Activated T-helper 1 cell treated with anti-CD3 and anti-CD28 coated beads, Interleukin-2, amount 50 U/mL, for 16 hours (primary cell): ENCODE measurements around the gene NKAIN2.
"Not testable (repeated sequence)": the region's sequence is repeated elsewhere in the genome, so short reads cannot be mapped to it uniquely, and the experiment has no call there.

Experiments used
- DNase-seq, 2 donors: peaks; one replicate each; pipeline ENCODE4 v3.0.0-alpha.2; 2020; ENCODE audit warnings: low read depth in 1 of 2, low spot score in 1 of 2

The NKAIN2 gene

GRCh38 chr6:123956492-123957139 is 153.0 kb downstream of the NKAIN2 start:
- DNase-seq: no peak

GRCh38 chr6:123962508-123962907 is 158.8 kb downstream of the NKAIN2 start:
- DNase-seq: no peak

DNA sequence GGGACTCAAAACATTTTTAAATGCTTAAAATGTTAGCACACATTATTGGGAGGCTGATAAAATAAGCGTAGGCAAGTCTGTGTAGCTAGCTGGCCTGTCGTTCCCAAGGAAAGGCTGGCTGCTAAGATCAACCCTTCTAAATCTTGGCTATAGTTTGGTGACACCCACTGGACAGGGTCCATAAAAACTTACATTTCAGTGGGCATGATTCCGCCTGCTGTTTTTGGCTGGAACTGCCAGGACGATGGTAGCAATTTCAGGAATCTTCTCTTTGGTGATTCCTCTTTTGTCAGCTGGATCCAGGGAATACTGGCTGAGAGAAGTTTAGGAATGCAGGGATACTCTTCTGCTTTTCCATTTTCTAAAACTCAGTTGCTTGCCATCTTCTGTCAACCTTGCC is 162.2 kb downstream of the NKAIN2 start:
- no peak for DNase-seq

GRCh38 chr6:123966618-123967017 is 163.0 kb downstream of the NKAIN2 start:
- DNase-seq: no peak

DNA sequence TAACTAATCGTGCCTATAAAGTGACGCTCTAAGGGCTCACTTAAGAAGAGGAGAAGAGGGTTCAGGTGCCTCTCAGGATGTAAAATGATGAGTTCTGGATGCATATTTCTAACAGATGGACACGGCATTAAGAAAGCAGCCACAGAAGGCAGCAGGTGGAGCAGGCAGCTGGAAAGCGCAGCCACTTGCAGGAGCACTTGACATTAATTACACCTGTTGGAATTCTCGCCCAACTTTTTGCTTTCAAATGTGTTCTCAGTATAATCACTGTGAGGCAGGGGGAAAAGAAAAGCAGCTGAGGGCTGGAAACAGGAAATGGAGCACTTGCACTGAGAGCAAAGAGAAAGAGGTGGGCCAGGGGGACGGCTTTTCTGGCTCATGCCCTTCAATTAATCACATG is 164.2 kb downstream of the NKAIN2 start:
- no peak for DNase-seq

DNA sequence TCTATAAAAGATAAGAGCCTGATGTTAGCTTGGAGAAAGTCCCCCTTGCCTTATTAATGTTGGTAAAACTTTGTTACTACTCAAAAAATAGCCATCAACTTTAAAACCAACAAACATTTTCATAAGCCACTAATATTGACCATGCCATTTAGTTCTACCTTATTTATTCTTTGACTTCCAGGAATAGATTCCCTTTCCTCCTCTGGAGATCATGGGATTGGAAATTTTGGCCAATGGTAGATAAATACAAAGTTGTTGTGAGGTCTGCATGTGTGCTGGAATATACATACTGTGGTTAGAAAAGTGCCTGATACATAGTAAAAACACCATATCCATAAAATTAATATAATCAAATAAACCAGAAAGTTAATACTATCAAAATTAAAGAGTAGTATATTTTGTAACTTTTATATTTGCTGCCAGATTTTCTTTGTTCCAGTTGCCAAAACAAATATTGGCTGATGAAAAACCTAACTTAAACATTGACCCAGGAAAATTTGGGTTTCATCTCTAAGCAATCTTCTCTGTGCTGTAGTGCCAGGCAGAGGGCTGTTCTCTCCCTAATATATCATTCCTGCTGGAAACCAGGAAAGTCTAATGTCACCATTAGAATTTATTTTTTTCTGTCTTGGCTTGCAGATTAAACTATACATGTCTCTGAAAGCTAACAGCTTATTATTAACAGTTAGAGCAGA is 169.1 kb downstream of the NKAIN2 start:
- no peak for DNase-seq

DNA sequence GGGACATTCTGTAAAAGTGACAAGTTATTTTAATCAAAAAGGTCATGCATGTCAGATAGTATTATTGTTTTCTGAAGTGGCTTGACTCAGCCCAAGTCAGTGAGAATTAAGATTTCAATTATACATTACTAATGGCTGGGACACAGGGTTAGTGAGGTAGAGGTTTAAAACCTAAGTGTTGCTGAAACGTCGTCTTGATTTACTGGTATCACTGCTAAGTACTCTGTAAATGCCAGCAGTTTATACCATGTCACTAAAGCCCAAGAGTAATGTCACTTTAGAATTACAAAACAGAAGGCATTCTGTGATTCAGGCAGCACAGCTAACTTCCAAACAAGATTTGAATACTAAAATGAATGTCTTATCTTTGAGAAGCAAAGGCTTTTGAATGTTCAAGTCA is 176.6 kb downstream of the NKAIN2 start:
- no peak for DNase-seq

GRCh38 chr6:123986938-123987337 is 183.3 kb downstream of the NKAIN2 start:
- DNase-seq: no peak

DNA sequence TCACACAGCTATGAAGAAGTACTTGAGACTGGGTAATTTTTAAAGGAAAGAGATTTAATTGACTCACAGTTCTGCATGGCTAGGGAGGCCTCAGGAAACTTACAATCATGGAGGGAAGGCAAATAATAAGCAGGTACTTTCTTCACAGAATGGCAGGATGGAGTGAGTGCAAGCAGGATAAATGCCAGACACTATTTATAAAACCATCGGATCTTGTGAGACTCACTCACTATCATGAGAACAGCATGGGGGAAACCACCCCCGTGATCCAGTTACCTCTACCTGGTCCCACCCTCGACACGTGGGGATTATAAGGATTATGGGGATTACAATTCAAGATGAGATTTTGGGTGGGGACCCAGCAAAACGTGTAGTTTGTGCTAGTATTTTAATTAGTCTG is 186.3 kb downstream of the NKAIN2 start:
- DNase-seq: not testable (repeated sequence)

DNA sequence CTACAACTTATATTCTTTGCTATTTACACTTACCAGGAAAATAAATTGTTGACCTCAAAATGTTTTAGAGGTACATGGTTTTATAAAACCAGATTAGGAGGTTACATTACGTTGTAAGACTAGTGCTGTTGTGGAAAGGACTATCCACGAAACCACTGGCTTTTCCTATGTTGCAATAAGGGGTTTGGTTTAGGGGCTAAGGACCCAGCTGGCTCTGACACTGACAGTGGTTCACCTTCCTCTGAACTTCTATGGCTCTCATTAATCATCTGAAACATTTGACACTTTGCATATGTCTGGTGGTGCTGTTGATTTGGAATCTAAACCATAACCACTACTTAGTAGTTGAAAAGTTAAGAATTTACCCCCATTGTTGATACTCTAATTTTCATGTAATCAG is 186.7 kb downstream of the NKAIN2 start:
- no peak for DNase-seq

- no peak for DNase-seq
Observed at GRCh38 chr6:123994168-123994567, 190.5 kb downstream of the NKAIN2 start.

- no peak for DNase-seq
Observed at GRCh38 chr6:123994891-123995635, 191.4 kb downstream of the NKAIN2 start.

- no peak for DNase-seq
Observed at GRCh38 chr6:123997223-123997622, 193.6 kb downstream of the NKAIN2 start.

DNA sequence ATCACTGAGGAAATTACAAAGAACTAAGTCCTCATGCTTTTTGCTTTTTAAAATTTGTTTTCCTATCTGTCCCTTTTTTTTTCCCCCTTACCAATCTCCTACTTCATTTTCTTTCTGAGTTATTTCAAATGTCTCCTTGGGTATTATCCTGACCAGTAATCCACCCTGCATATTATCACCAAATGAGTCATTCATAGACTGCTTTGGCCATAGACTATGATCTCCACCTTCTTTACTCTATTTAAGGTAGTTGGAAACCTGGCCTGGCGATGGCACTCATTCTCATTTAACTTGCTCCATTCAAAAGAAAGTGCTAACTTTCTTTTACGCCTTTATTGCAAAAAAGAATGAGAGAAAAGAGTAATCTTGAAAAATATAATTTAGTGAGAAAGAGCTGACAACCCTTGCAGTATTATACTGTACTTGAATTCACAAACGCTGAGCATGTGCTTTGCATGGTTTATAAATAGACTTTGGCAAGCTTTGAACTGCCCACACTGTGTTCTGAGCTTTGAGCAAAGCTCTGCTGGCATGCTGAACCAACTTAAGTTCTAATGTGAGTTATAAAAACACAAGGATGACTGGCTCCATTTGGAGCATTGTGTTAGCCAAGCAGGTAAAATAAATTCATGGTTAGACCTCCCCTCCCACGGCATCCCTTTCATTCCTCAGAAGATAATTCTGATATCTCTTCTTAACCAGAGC is 198.9 kb downstream of the NKAIN2 start:
- no peak for DNase-seq

GRCh38 chr6:124007266-124007665 is 203.6 kb downstream of the NKAIN2 start:
- no peak for DNase-seq

DNA sequence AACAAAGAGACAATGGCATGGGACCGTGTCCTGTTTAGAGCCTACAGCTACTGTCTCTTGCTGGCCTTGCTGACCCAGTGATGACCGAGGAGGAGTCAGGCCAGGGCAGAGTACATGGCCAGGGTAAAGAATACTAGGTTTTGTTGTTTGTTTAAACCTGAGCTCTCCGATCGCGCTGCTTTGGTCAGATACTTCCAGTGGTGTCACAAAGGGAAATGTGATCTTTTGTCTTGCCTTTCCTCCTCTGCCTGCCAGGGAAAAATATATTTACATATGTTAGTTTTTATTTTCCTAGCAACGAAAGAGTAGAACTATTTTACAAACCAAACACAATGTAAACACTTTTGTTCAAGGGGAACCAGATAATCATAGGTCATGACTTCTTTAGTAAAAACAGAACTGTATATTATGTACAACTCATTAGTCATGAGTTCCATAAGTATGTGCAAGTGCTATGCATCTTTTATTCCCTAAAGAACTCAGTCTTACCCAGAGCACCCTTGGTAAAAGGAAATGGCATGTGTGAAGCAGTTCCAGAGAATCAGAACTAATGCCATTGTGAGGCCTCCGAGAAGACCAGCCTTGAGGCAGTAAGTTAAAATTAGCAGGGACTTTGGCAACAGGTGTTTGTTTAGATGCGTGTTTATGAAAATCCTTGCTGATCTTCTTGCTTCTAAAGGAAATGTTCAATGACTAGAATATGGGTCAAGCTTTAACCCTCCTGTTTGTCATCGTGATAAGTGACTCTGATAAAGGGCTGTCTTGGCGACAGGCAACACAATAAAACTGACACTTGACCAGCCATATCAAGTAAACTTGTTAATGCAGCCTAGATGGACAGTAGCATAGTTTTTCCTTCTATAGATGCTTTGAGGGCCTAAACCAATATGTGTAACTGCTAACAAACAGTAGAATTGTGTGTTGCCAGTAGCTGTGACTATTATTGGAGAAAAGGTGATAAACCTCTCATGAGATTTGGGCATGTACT is 204.6 kb downstream of the NKAIN2 start:
- DNase-seq: no peak

DNA sequence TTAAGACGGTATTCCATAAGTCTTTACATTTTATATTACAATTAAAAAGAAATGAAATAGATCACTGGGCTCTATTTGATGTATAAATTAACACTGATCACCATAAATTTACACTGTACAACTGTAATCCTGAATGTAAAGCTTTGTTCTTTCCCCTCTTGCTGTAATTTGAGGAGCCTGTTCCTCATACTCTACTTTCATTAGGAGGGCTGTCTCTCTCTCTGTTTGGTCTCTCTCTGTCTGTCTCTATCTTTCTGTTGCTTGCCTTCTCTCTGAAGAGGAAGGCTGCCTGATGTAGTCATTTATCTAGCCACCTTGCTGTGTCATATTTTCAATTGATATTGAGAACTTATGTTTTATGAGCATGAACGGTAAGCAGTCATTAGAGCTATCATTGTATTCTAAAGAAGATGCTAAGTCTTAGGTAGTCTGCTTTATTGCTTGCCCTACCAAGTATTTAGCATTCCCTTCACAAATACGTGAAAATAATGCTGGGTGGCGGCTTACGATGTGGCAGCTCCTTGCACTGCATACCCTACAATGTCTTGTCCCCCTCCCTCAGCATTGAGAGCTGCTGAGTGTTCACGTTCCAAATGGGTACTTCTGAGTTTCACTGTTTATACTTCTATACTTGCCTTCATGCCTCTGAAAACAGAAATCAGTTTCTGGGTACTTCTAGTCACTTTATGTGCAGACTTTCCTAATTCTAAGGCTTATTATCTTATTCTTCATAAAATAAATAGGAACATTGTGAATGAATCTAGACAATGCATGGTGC is 205.5 kb downstream of the NKAIN2 start:
- no peak for DNase-seq

- DNase-seq: no peak
Observed at GRCh38 chr6:124010574-124010973, 206.9 kb downstream of the NKAIN2 start.

GRCh38 chr6:124011180-124011579 is 207.5 kb downstream of the NKAIN2 start:
- DNase-seq: no peak

DNA sequence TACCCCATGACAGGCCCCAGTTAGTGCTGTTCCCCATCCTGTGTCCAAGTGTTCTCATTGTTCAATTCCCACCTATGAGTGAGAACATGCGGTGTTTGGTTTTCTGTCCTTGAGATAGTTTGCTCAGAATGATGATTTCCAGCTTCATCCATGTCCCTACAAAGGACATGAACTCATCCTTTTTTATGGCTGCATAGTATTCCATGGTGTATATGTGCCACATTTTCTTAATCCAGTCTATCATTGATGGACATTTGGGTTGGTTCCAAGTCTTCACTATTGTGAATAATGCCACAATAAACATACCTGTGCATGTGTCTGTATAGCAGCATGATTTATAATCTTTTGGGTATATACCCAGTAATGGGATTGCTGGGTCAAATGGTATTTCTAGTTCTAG is 218.4 kb downstream of the NKAIN2 start:
- DNase-seq: not testable (repeated sequence)
